Gastrocnemius medialis (tissue), 4 donors: ENCODE results near the gene CYP2A6. TPM values are rescaled to one million over a fixed set of nuclear protein-coding genes. Genes with fewer than 3 reads are reported as not detected.

Experiments used
- ATAC-seq, 2 donors: fragments of 150-250 bp; one replicate each; pipeline ENCODE4 v1.9.1; 2016
- DNase-seq, 2 donors: peaks; one replicate each; pipeline ENCODE4 v3.0.0-alpha.2; 2019
- H3K27ac ChIP-seq, 4 donors: fragments of 200-600 bp; sonication (generic); 1 replicate in 1 of 4; 2 replicates in 3 of 4; pipeline ENCODE4 v1.5.1; 2016 to 2018; ENCODE audit warnings: mild to moderate bottlenecking in 2 of 4, moderate library complexity in 1 of 4
- H3K27me3 ChIP-seq, 3 donors: fragments of 200-600 bp; sonication (generic) in 2 of 3; 1 replicate in 1 of 3; 2 replicates in 2 of 3; pipeline versions ENCODE4 v1.5.1 to v1.6.0; 2016 to 2019; ENCODE audit warnings: mild to moderate bottlenecking in 1 of 3, moderate library complexity in 1 of 3
- H3K36me3 ChIP-seq, 2 donors: fragments of 200-600 bp; sonication (generic) in 1 of 2; one replicate each; pipeline ENCODE4 v1.5.1; 2017 to 2018
- H3K4me1 ChIP-seq, 2 donors: fragments of 200-600 bp; sonication (generic) in 1 of 2; one replicate each; pipeline ENCODE4 v1.5.1; 2016 to 2017; ENCODE audit warnings: mild to moderate bottlenecking in 2 of 2
- H3K4me3 ChIP-seq, 4 donors: fragments of 200-600 bp; sonication (generic) in 3 of 4; 1 replicate in 1 of 4; 2 replicates in 3 of 4; pipeline ENCODE4 v1.5.1; 2016 to 2019; ENCODE audit warnings: mild to moderate bottlenecking in 2 of 4
- H3K9me3 ChIP-seq, 3 donors: fragments of 200-600 bp; sonication (generic) in 2 of 3; 1 replicate in 1 of 3; 2 replicates in 2 of 3; pipeline ENCODE4 v1.5.1; 2016 to 2019
- POLR2A ChIP-seq, 2 donors: fragments of 450-650 bp; IDR thresholded peaks; one replicate each; pipeline ENCODE4 v1.6.1; 2017; ENCODE audit warnings: antibody characterized with exemption in 2 of 2, mild to moderate bottlenecking in 2 of 2, moderate library complexity in 2 of 2
- in situ Hi-C, 4 donors: fragments of 200-750 bp; cut with MboI; loops; one replicate each; pipeline versions ENCODE4 v1.15.0 to v1.8.0; 2017; ENCODE audit warnings: low sequenced_read_pairs in 4 of 4
- intact Hi-C: fragments of 100-400 bp; cut with DNase I; formaldehyde crosslinking; loops from one replicate; pipeline ENCODE4 v1.15.1; 2023; ENCODE audit warnings: low total_unique reads
- total RNA-seq, 4 donors: library from RNA; depleted of rRNA; stranded (reverse); fragments of >200 nt; gene quantifications; one replicate each; pipeline versions ENCODE4 v1.1.0 to v1.2.3, GENCODE V29; 2016
- TF ChIP-seq, protein P1 (sequence below), 5 experiments: fragments of 450-650 bp in 3 of 5; fragments of 200-600 bp in 2 of 5; sonication (generic) in 2 of 5; IDR thresholded peaks in 4 of 5; conservative IDR thresholded peaks in 1 of 5; 1 replicate in 4 of 5; 2 replicates in 1 of 5; pipeline ENCODE4 v1.5.1; 2016 to 2019; ENCODE audit warnings: antibody characterized with exemption in 5 of 5, mild to moderate bottlenecking in 3 of 5, moderate library complexity in 3 of 5

The CYP2A6 gene
- total RNA-seq, 4 donors from 2014 or later: 0.16 to 0.20 TPM; not detected in 2

DNA sequence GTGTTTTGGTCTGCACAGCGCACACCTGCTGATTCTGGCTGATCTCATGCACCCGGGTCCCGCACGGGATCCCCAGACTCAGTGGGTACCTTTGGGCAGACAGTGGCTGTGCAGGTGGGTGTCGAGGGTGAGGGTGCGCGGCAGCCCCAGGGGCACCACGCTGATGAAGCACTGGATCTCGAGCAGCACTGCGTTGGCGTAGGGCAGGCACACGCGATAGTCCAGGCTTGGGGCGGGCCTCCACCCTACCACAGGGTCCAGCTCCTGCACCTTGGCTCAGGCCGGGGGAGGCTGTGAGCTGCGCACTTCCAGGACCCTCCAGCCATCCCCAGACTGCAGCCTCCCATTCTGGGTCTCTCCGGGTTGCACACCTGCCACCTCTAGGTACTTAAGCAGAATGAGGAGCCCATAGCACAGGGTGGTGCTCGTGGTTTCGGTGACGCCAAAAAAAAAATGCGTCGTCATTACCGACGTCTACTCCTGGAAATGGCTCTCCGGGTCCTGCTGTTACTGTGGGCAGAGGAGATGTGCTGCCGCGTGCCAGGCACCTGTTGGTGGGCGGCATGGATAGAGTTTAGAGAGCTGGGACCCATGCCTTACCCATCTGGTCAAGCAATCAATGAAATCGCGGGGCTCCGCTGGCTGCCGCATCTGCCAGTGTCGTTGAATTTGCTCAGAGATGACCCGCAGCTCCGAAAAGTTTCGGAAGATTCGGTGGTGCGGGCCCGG, 40.7 kb downstream of the CYP2A6 start:
- peaks cover 0 to 20% of the 10 kb centered on the region in 2 donors for H3K36me3 ChIP-seq
- TF ChIP-seq, protein P1, sequence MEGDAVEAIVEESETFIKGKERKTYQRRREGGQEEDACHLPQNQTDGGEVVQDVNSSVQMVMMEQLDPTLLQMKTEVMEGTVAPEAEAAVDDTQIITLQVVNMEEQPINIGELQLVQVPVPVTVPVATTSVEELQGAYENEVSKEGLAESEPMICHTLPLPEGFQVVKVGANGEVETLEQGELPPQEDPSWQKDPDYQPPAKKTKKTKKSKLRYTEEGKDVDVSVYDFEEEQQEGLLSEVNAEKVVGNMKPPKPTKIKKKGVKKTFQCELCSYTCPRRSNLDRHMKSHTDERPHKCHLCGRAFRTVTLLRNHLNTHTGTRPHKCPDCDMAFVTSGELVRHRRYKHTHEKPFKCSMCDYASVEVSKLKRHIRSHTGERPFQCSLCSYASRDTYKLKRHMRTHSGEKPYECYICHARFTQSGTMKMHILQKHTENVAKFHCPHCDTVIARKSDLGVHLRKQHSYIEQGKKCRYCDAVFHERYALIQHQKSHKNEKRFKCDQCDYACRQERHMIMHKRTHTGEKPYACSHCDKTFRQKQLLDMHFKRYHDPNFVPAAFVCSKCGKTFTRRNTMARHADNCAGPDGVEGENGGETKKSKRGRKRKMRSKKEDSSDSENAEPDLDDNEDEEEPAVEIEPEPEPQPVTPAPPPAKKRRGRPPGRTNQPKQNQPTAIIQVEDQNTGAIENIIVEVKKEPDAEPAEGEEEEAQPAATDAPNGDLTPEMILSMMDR (IDR thresholded peaks at IDR 0.05 in 4 of 5, conservative IDR thresholded peaks at IDR 0.05 in 1 of 5): no peak
- no peak for TF ChIP-seq POLR2A (IDR thresholded peaks at IDR 0.05)
- no peaks in the 10 kb centered on the region for H3K27me3 ChIP-seq
- in situ Hi-C loops: loop anchor here in 1 of 4 donors (10.0 kb wide), 1 partner anchor 55 kb away; the partner anchor contains the start of genes ACTMAP and SNRPA
- peak overlapping the region in 3 of 4 donors; percentile 64 to 75 (median 67) for H3K27ac ChIP-seq
- H3K4me1 ChIP-seq: peaks cover 42 to 46% of the 10 kb centered on the region in 2 donors
- ATAC-seq (no peak), DNase-seq (no peak)
- intact Hi-C loops: loop anchor here (5.0 kb wide), 1 partner anchor 323 kb away; no protein-coding TSS in a partner anchor
- no peaks in the 10 kb centered on the region for H3K9me3 ChIP-seq
- peak overlapping the region in 3 of 4 donors; percentile 59 to 60 (median 60) for H3K4me3 ChIP-seq

DNA sequence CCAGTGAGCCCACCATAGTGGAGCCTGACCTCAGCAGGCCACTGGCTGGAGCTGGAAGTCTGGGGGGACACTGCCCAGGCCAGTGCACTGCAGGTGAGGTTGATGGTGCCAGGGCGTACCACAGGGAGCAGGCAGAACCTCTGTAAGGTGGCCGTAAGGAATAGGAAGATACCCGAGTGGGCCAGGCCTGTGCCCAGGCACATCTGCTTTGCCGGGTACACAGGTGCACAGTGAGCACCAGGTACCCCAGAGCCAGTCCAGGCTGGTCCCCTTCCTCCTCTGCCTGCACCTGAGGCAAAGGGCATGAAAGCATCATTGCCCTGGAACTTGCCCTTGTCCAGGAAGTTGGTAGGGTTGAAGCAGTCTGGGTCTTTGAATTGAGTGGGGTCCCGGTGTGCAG, 41.8 kb downstream of the CYP2A6 start:
- Histone ChIP-seq H3K9me3 (no peaks in the 10 kb centered on the region), H3K27ac (no peak overlapping the region), H3K4me1 (peaks cover 52 to 56% of the 10 kb centered on the region in 2 donors), H3K27me3 (no peaks in the 10 kb centered on the region), H3K4me3 (no peak overlapping the region), H3K36me3 (peaks cover 0 to 20% of the 10 kb centered on the region in 2 donors)
- no peak for TF ChIP-seq POLR2A (IDR thresholded peaks at IDR 0.05)
- TF ChIP-seq, protein P1 (IDR thresholded peaks at IDR 0.05 in 4 of 5, conservative IDR thresholded peaks at IDR 0.05 in 1 of 5): no peak
- intact Hi-C loops (no loop called here), in situ Hi-C loops (no loop called here)
- ATAC-seq (no peak), DNase-seq (no peak)

DNA sequence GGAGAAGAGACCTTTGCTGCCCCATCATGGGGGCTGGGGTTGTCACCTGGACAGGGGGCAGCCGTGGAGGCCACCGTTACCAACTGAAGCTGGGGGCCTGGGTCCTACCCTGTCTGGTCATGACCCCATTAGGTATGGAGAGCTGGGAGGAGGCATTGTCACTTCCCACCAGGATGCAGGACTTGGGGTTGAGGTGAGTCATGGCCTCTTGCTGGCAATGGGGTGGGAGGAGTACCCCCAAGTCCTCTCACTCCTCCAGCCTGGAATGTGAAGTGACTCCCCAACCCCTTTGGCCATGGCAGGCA, 42.3 kb downstream of the CYP2A6 start:
- DNase-seq (no peak), ATAC-seq (no peak)
- peaks cover 57 to 62% of the 10 kb centered on the region in 2 donors for H3K4me1 ChIP-seq
- TF ChIP-seq POLR2A (IDR thresholded peaks at IDR 0.05): no peak
- TF ChIP-seq, protein P1 (IDR thresholded peaks at IDR 0.05 in 4 of 5, conservative IDR thresholded peaks at IDR 0.05 in 1 of 5): no peak
- no peak overlapping the region for H3K4me3 ChIP-seq
- H3K27me3 ChIP-seq: no peaks in the 10 kb centered on the region
- intact Hi-C loops: no loop called here
- H3K9me3 ChIP-seq: no peaks in the 10 kb centered on the region
- in situ Hi-C loops: no loop called here
- H3K36me3 ChIP-seq: peaks cover 0 to 20% of the 10 kb centered on the region in 2 donors
- H3K27ac ChIP-seq: peak overlapping the region; percentile 20 to 96 (median 74)

DNA sequence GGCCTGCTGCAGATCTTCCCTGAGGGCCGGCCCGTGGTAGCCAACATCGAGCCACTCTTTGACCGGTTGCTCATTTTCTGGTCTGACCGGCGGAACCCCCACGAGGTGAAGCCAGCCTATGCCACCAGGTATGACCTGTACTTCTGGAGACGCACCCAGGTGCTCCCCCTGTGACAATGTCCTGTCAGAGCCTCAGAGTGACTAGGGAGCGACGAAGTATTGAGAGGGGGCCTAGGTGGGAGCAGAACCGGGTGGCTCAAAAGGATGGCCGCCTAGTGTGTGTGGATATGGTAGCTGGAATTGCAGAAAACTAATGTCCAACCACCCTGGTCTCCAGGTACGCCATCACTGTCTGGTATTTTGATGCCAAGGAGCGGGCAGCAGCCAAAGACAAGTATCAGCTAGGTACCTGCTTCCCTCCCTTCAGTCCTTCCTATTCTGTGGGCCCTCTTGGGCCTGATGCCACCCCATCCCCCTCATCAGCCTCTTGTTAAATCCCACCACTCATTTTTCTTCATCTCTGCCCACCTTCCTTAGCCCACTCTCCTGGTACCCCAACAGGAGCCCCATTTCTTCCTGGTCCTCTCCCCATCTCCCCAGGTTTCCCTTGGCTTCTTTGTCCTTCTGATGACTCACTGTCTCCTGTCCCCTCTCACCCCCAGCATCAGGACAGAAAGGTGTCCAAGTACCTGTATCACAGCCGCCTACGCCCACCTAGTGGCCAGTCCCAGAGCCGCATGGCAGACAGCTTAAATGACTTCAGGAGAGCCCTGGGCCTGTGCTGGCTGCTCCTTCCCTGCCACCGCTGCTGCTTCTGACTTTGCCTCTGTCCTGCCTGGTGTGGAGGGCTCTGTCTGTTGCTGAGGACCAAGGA, 42.9 kb downstream of the CYP2A6 start:
- ATAC-seq: no peak
- TF ChIP-seq, protein P1 (IDR thresholded peaks at IDR 0.05 in 4 of 5, conservative IDR thresholded peaks at IDR 0.05 in 1 of 5): peak in 1 of 5 experiments; percentile 4
- no peak for TF ChIP-seq POLR2A (IDR thresholded peaks at IDR 0.05)
- H3K36me3 ChIP-seq: peaks cover 0 to 20% of the 10 kb centered on the region in 2 donors

More for the DNA sequence above, 42.9 kb downstream of the CYP2A6 start:
- no peaks in the 10 kb centered on the region for H3K27me3 ChIP-seq
- peak overlapping the region; percentile 54 to 96 (median 96) for H3K27ac ChIP-seq
- H3K4me3 ChIP-seq: peak overlapping the region in 2 of 4 donors; percentile 6
- no peaks in the 10 kb centered on the region for H3K9me3 ChIP-seq
- DNase-seq: no peak
- in situ Hi-C loops: no loop called here
- intact Hi-C loops: loop anchor here (2.0 kb wide), 1 partner anchor 57 kb away; the partner anchor contains the start of genes ACTMAP and SNRPA
- peaks cover 63 to 67% of the 10 kb centered on the region in 2 donors for H3K4me1 ChIP-seq
